Ovary (tissue), 3 donors: ENCODE data around the gene TRIB2.

Experiments used
- POLR2A ChIP-seq: fragments of 450-650 bp; IDR thresholded peaks from one replicate; pipeline ENCODE4 v1.6.1; 2017; ENCODE audit warnings: antibody characterized with exemption, mild to moderate bottlenecking, moderate library complexity
- TF ChIP-seq, protein P1 (sequence below), 3 donors: fragments of 450-650 bp in 2 of 3; fragments of 200-600 bp in 1 of 3; IDR thresholded peaks; one replicate each; pipeline versions ENCODE4 v1.5.1 to v1.8.0; 2016 to 2022; ENCODE audit warnings: antibody characterized with exemption in 3 of 3, mild to moderate bottlenecking in 1 of 3
- donor health status: DM: no; HTN: no; CAD: no.

DNA sequence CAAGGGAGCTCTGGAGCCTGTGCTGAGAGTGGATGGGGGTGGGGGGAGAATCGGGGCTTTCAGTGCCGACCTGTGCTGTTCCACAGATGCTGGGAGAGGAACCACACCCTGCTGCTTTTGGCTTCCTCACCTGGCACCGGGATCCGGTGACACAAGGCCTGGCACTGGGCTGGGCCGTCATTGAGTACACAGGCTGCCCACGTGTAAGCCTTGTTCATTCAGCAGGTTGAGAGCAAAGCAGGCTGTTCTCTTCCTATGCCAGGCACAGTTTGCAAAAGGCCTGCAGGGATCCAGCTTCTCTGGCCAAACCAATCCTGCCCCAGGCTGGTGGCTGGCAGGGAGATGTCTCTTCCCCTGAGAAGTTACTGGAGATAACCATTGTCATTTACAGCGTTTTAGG lies 17.1 kb downstream of the TRIB2 start:
- TF ChIP-seq, protein P1, sequence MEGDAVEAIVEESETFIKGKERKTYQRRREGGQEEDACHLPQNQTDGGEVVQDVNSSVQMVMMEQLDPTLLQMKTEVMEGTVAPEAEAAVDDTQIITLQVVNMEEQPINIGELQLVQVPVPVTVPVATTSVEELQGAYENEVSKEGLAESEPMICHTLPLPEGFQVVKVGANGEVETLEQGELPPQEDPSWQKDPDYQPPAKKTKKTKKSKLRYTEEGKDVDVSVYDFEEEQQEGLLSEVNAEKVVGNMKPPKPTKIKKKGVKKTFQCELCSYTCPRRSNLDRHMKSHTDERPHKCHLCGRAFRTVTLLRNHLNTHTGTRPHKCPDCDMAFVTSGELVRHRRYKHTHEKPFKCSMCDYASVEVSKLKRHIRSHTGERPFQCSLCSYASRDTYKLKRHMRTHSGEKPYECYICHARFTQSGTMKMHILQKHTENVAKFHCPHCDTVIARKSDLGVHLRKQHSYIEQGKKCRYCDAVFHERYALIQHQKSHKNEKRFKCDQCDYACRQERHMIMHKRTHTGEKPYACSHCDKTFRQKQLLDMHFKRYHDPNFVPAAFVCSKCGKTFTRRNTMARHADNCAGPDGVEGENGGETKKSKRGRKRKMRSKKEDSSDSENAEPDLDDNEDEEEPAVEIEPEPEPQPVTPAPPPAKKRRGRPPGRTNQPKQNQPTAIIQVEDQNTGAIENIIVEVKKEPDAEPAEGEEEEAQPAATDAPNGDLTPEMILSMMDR (IDR thresholded peaks at IDR 0.05): no peak
- TF ChIP-seq POLR2A: no peak
